Uterus (tissue), 4 donors: Measurements from ENCODE around the gene ZBTB20. TPM values are rescaled to one million over a fixed set of nuclear protein-coding genes. Genes with fewer than 3 reads are reported as not detected.

Experiments used
- DNase-seq, 2 donors: peaks; one replicate each; pipeline ENCODE4 v3.0.0-alpha.2; 2019 to 2020
- H3K27ac ChIP-seq, 2 donors: fragments of 200-600 bp; sonication (generic); 1 replicate in 1 of 2; 2 replicates in 1 of 2; pipeline ENCODE4 v1.5.1; 2016 to 2018
- H3K27me3 ChIP-seq, 2 donors: fragments of 200-600 bp; sonication (generic); one replicate each; pipeline ENCODE4 v1.5.1; 2018 to 2019; ENCODE audit warnings: control low read depth in 1 of 2
- H3K36me3 ChIP-seq, 2 donors: fragments of 200-600 bp; sonication (generic); one replicate each; pipeline ENCODE4 v1.5.1; 2019; ENCODE audit warnings: control low read depth in 1 of 2
- H3K4me1 ChIP-seq, 2 donors: fragments of 200-600 bp; sonication (generic); one replicate each; pipeline ENCODE4 v1.5.1; 2018 to 2019; ENCODE audit warnings: control low read depth in 1 of 2
- H3K4me3 ChIP-seq, 2 donors: fragments of 200-600 bp; sonication (generic); 1 replicate in 1 of 2; 2 replicates in 1 of 2; pipeline ENCODE4 v1.5.1; 2018 to 2019; ENCODE audit warnings: mild to moderate bottlenecking in 1 of 2
- H3K9me3 ChIP-seq, 2 donors: fragments of 200-600 bp; sonication (generic); one replicate each; pipeline ENCODE4 v1.5.1; 2019; ENCODE audit warnings: control low read depth in 1 of 2
- POLR2A ChIP-seq, 2 donors: fragments of 450-650 bp; IDR thresholded peaks; one replicate each; pipeline ENCODE4 v1.6.1; 2016; ENCODE audit warnings: antibody characterized with exemption in 2 of 2, mild to moderate bottlenecking in 1 of 2, moderate library complexity in 1 of 2
- intact Hi-C: fragments of 100-400 bp; cut with DNase I; formaldehyde crosslinking; loops from one replicate; pipeline ENCODE4 v1.15.1; 2023; ENCODE audit warnings: low total_unique reads
- total RNA-seq, 4 donors: library from RNA; depleted of rRNA in 3 of 4; stranded (reverse); fragments of >200 nt in 3 of 4; gene quantifications; one replicate each; pipeline versions ENCODE4 v1.1.0 to v1.2.4, GENCODE V29; 2014 to 2023
- TF ChIP-seq, protein P1 (sequence below), 4 experiments: fragments of 200-600 bp in 2 of 4; fragments of 450-650 bp in 2 of 4; sonication (generic) in 2 of 4; IDR thresholded peaks; one replicate each; pipeline ENCODE4 v1.5.1; 2016 to 2019; ENCODE audit warnings: antibody characterized with exemption in 4 of 4, mild to moderate bottlenecking in 2 of 4, moderate library complexity in 1 of 4
- donor health status: DM: yes; HTN: yes; CAD: no.

The ZBTB20 gene
- total RNA-seq, 4 donors from 2014 or later, result 35.6 to 157 (median 85.1) TPM

DNA sequence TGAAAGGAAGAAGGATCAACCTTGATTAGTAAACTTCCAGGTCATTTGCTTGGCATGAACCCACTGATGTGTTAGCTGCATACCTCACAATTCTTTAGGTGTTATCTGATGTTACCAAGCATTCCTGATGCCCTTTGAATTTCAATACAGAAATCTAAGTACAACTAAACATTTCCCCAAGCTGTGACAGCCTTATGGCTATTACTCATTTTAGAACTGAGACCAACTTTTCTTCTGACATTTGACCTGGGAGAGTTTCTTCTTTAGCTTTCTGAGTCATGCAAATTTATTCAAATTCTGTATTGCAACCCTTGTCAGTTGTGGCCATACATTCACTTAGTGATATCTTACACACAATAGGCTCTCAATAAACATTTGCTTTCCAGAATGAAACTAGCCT, 729.0 kb downstream of the ZBTB20 start:
- Histone ChIP-seq H3K27ac (peak overlapping the region; percentile 40 to 57), H3K4me3 (no peak overlapping the region), H3K9me3 (no peaks in the 10 kb centered on the region), H3K36me3 (no peaks in the 10 kb centered on the region), H3K4me1 (no peaks in the 10 kb centered on the region), H3K27me3 (no peaks in the 10 kb centered on the region)
- intact Hi-C loops, result no loop called here
- no peak for DNase-seq
- TF ChIP-seq, protein P1, sequence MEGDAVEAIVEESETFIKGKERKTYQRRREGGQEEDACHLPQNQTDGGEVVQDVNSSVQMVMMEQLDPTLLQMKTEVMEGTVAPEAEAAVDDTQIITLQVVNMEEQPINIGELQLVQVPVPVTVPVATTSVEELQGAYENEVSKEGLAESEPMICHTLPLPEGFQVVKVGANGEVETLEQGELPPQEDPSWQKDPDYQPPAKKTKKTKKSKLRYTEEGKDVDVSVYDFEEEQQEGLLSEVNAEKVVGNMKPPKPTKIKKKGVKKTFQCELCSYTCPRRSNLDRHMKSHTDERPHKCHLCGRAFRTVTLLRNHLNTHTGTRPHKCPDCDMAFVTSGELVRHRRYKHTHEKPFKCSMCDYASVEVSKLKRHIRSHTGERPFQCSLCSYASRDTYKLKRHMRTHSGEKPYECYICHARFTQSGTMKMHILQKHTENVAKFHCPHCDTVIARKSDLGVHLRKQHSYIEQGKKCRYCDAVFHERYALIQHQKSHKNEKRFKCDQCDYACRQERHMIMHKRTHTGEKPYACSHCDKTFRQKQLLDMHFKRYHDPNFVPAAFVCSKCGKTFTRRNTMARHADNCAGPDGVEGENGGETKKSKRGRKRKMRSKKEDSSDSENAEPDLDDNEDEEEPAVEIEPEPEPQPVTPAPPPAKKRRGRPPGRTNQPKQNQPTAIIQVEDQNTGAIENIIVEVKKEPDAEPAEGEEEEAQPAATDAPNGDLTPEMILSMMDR (IDR thresholded peaks at IDR 0.05), result no peak
- TF ChIP-seq POLR2A (IDR thresholded peaks at IDR 0.05), result no peak

DNA sequence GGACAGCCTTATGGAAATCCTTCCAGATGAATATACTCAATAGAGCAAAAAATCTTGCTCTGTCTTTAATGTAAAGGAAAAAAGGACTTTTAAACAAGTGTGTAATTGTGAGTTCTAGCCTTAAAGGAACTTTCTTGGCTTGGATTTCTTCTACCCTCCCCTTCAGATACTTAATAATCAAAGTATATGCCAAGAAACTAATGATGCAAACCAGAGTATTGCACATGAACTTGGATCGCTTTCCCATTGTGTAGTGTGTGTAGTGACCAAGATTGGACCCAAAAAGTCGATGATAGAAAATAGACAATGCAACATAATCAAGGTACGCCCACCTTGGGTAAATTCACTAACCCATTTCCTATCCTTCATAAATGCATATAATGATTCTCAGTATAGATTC, 729.4 kb downstream of the ZBTB20 start:
- peak overlapping the region; percentile 40 to 57 for H3K27ac ChIP-seq
- no peaks in the 10 kb centered on the region for H3K9me3 ChIP-seq
- no peaks in the 10 kb centered on the region for H3K36me3 ChIP-seq
- H3K4me1 ChIP-seq, result no peaks in the 10 kb centered on the region
- no peak for TF ChIP-seq POLR2A (IDR thresholded peaks at IDR 0.05)
- TF ChIP-seq, protein P1 (IDR thresholded peaks at IDR 0.05), result no peak
- intact Hi-C loops, result no loop called here
- H3K27me3 ChIP-seq, result no peaks in the 10 kb centered on the region
- no peak overlapping the region for H3K4me3 ChIP-seq
- DNase-seq, result no peak

DNA sequence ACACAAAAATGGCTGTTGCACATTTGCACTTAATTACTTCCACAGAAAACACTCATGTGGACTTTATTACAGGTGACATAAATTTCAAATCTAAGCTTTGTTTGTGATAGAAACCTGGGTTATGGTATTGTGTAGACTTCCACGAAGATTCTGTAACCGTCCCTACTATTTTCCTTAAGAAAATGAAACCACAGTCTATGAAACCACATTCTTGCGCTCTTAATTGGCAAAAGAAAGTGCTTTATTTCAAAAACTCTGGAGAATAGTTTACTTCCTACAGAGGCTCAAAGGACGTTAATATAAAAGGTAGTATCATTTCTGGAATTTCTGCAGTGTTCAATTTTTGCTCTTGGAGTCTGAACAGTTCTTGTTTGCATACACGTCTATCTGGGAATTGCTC, 729.8 kb downstream of the ZBTB20 start:
- Histone ChIP-seq H3K4me3 (no peak overlapping the region), H3K36me3 (no peaks in the 10 kb centered on the region), H3K9me3 (no peaks in the 10 kb centered on the region), H3K4me1 (no peaks in the 10 kb centered on the region), H3K27ac (peak overlapping the region; percentile 27 to 57), H3K27me3 (no peaks in the 10 kb centered on the region)
- no peak for DNase-seq
- TF ChIP-seq POLR2A (IDR thresholded peaks at IDR 0.05), result no peak
- TF ChIP-seq, protein P1 (IDR thresholded peaks at IDR 0.05), result no peak
- intact Hi-C loops, result no loop called here

DNA sequence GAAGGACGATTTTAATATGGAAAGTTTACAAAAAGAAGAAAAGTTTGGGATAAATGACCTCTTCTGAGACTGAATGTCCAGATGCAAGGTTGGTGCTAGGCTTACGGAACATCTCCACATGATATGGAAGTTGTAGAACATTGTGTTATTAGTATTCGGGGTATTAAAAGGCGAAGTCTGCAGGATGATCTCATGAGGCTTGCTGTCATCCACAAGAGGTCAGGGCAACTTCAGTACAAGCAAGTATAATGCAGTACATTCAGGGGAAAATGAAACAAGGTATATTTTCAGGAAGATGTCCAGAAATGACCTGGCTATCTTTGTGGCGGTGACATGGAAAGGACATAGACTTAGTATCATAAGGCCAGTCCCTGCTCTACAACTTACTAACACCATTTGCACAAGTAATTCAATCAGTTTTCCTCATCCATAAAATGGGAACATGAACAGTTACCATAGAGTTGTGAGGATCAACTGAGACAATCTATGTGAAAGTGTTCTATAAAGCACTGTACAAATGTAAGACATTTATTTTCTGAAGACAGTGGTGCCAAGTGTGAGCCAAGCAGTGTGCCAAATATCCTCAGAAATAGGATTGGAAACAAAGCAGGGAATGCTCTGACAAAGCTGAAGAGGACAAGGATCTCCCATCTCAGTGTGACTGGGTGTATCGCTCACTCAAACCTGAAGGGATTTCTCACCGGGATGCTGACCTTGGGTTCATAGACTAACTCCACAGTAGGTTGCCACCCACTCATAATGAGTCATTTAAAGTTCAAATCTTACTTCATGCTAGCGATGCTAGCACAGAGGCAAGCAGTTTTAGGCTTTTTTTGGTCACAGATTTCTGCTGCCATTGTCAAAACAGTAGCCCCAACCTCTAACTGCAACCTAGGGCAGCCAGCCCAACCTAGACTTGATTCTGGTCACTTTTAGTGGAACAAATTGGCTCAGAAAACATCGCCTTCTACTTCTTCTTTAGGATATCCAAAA, 735.0 kb downstream of the ZBTB20 start:
- no peaks in the 10 kb centered on the region for H3K4me1 ChIP-seq
- H3K27ac ChIP-seq, result peak overlapping the region; percentile 17 to 44
- no peak for TF ChIP-seq POLR2A (IDR thresholded peaks at IDR 0.05)
- TF ChIP-seq, protein P1 (IDR thresholded peaks at IDR 0.05), result peak in 2 of 4 experiments; percentile 8 to 28
- no peak overlapping the region for H3K4me3 ChIP-seq
- DNase-seq, result no peak
- no peaks in the 10 kb centered on the region for H3K36me3 ChIP-seq
- intact Hi-C loops, result no loop called here
- H3K9me3 ChIP-seq, result no peaks in the 10 kb centered on the region
- H3K27me3 ChIP-seq, result no peaks in the 10 kb centered on the region

DNA sequence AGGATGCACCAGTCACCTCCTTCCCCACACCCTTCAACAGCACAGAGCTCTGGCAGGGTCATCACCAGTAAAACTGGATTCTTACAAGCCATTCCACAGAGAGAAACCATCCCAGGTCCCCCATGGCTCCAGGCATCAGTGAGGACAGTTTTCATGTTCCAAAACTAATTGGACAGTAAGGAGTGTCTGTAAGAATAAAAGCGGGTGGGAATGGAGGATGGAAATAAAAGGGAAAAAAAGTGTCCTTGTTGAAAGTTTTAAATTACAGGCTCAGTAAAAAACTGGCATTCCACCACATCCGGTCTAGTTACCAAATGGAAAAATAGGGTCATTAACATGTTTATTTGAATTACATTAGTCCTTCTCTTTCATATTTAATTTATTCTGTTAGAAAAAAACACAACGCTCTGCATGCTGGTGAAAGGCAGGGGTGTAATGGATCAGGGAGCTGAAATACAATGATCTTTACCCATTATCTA, 735.9 kb downstream of the ZBTB20 start:
- Histone ChIP-seq H3K27ac (peak overlapping the region; percentile 44 to 46), H3K4me3 (no peak overlapping the region), H3K36me3 (no peaks in the 10 kb centered on the region), H3K9me3 (no peaks in the 10 kb centered on the region), H3K27me3 (no peaks in the 10 kb centered on the region), H3K4me1 (no peaks in the 10 kb centered on the region)
- intact Hi-C loops, result no loop called here
- DNase-seq, result no peak
- TF ChIP-seq, protein P1 (IDR thresholded peaks at IDR 0.05), result no peak
- TF ChIP-seq POLR2A (IDR thresholded peaks at IDR 0.05), result no peak
